ENCODE measurements around the gene CARHSP1. TPM values are rescaled to one million over a fixed set of nuclear protein-coding genes. Genes with fewer than 3 reads are reported as not detected.

The CARHSP1 gene
- total RNA-seq, 4 donors from 2014 or later = 12.4 to 22.3 (median 18.4) TPM

DNA sequence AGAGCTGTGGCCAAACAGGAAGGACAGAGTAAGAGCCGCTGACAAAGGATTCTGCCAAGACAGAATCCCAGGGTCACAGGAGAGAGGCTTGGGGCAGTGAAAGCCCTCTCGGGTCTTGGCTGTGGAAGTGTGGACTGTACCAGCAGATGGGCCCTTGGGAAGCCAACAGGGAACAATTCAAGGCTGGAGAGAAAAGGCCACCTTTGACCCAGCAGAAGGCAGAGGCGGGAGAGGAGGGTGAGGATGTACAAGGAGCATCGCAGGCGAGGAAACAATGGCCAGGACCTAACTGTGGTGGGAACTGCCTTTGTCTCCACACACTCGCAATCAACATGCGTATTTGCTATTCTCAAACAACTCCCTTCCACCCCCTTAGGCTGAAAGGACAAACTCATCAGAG lies 15.7 kb downstream of the CARHSP1 start:
- ATAC-seq (no peak), DNase-seq (no peak)
- peak overlapping the region; percentile 12 to 39 (median 25) for H3K27ac ChIP-seq
- H3K4me3 ChIP-seq = no peak overlapping the region
- H3K27me3 ChIP-seq = no peaks in the 10 kb centered on the region
- intact Hi-C loops (cut with DNase I; ENCODE audit: low total_unique reads) = no loop called here
- H3K9me3 ChIP-seq = no peaks in the 10 kb centered on the region
- in situ Hi-C loops (cut with MboI; ENCODE audit: low sequenced_read_pairs in 4 of 4) = loop anchor here in 1 of 4 donors (10.0 kb wide), 1 partner anchor 48 kb away; no protein-coding TSS in a partner anchor
- H3K36me3 ChIP-seq = peaks cover 0 to 57% of the 10 kb centered on the region in 2 donors
- TF ChIP-seq POLR2A (IDR thresholded peaks at IDR 0.05) = no peak
- TF ChIP-seq, protein P1, sequence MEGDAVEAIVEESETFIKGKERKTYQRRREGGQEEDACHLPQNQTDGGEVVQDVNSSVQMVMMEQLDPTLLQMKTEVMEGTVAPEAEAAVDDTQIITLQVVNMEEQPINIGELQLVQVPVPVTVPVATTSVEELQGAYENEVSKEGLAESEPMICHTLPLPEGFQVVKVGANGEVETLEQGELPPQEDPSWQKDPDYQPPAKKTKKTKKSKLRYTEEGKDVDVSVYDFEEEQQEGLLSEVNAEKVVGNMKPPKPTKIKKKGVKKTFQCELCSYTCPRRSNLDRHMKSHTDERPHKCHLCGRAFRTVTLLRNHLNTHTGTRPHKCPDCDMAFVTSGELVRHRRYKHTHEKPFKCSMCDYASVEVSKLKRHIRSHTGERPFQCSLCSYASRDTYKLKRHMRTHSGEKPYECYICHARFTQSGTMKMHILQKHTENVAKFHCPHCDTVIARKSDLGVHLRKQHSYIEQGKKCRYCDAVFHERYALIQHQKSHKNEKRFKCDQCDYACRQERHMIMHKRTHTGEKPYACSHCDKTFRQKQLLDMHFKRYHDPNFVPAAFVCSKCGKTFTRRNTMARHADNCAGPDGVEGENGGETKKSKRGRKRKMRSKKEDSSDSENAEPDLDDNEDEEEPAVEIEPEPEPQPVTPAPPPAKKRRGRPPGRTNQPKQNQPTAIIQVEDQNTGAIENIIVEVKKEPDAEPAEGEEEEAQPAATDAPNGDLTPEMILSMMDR (IDR thresholded peaks at IDR 0.05 in 4 of 5, conservative IDR thresholded peaks at IDR 0.05 in 1 of 5) = no peak
- H3K4me1 ChIP-seq = peaks cover 5 to 7% of the 10 kb centered on the region in 2 donors

DNA sequence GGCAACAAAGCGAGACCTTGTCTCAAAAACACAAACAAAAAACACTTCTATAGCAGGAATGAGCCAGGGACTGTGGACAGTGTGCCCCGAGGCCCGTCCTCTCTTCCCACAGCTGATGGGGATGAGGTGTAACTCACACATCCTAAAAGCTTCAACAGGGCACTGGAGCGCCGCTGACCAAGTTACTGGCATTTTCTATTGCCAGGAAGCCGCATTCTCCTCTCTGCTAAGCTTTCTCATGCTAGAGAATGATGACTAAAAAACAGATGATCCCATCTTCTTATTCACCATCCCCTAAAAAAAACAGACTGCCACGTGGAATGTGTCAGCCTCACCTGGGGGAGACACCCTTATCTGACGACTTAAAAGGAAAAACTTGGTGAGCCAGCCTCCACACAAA lies 16.3 kb downstream of the CARHSP1 start:
- H3K4me1 ChIP-seq = peaks cover 5 to 7% of the 10 kb centered on the region in 2 donors
- in situ Hi-C loops (cut with MboI; ENCODE audit: low sequenced_read_pairs in 4 of 4) = loop anchor here in 1 of 4 donors (10.0 kb wide), 1 partner anchor 48 kb away; no protein-coding TSS in a partner anchor
- H3K9me3 ChIP-seq = no peaks in the 10 kb centered on the region
- DNase-seq (no peak), ATAC-seq (no peak)
- no peaks in the 10 kb centered on the region for H3K27me3 ChIP-seq
- intact Hi-C loops (cut with DNase I; ENCODE audit: low total_unique reads) = no loop called here
- TF ChIP-seq POLR2A (IDR thresholded peaks at IDR 0.05) = no peak
- peak overlapping the region; percentile 12 to 39 (median 25) for H3K27ac ChIP-seq
- H3K4me3 ChIP-seq = no peak overlapping the region
- H3K36me3 ChIP-seq = peaks cover 0 to 57% of the 10 kb centered on the region in 2 donors

DNA sequence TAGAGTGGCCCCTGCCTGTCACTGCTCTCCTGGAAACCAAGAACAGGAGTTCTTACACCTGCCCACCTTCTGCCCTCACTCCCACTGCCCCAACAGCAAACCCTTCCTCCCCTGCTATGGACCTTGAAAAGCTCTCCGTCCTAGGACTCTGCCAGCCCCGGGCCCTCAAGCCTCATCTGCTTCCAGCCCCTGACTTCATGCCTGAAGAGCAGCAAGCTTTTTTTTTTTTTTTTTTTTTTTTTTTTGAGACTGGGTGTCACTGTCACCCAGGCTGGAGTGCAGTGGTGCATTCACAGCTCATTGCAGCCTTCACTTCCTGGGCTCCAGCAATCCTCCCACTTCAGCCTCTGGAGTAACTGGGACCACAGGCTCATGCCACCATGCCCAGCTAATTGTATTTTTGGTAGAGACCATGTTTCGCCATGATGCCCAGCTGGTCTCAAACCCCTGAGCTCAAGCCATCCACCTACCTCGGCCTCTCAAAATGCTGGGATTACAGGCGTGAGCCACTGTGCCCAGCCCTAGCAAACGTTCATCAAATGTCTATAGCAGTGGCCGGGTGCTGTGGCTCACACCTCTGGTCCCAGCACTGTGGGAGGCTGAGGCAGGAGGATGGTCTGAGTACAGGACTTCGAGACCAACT lies 16.9 kb downstream of the CARHSP1 start:
- ATAC-seq (no peak), DNase-seq (no peak)
- H3K27ac ChIP-seq = peak overlapping the region in 2 of 4 donors; percentile 10 to 12
- peaks cover 5 to 7% of the 10 kb centered on the region in 2 donors for H3K4me1 ChIP-seq
- intact Hi-C loops (cut with DNase I; ENCODE audit: low total_unique reads) (no loop called here), in situ Hi-C loops (cut with MboI; ENCODE audit: low sequenced_read_pairs in 4 of 4) (loop anchor here in 1 of 4 donors (10.0 kb wide), 1 partner anchor 47 kb away; no protein-coding TSS in a partner anchor)
- no peak overlapping the region for H3K4me3 ChIP-seq
- H3K27me3 ChIP-seq = no peaks in the 10 kb centered on the region
- TF ChIP-seq, protein P1 (IDR thresholded peaks at IDR 0.05 in 4 of 5, conservative IDR thresholded peaks at IDR 0.05 in 1 of 5) = no peak
- TF ChIP-seq POLR2A (IDR thresholded peaks at IDR 0.05) = no peak
- peaks cover 0 to 57% of the 10 kb centered on the region in 2 donors for H3K36me3 ChIP-seq
- H3K9me3 ChIP-seq = no peaks in the 10 kb centered on the region

DNA sequence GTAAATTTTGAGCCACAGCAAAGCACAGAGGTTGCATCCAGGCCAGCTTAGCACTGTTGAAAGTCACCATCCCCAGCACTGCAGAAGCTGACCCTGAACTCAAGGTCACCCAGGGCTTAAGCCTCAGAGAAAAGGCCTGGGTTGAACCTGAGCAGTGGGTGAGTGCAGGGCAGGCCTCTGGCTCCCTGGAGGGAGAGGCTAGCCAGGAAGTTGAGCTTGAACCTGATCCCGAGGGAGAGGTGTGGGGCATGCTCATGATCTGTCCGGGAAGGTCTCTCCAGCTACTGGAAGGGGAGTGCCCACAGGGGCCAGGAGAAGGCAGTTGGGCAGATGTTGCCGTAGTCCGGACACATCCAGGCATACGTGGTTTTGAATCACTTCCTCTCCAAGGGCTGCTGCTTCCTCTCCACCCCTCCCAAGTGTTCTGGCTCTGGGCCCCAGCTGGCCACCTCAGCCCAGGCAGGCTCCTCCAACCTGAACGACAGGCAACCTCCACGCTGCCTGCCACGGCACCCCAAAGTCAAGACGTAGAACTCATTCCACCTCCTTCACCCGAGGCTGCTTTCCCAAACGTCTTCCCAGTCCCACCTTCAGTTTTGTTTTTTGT lies 18.4 kb downstream of the CARHSP1 start:
- no peaks in the 10 kb centered on the region for H3K9me3 ChIP-seq
- H3K36me3 ChIP-seq = peaks cover 0 to 49% of the 10 kb centered on the region in 2 donors
- H3K4me3 ChIP-seq = no peak overlapping the region
- TF ChIP-seq POLR2A (IDR thresholded peaks at IDR 0.05) = peak in 1 of 2 donors; percentile 8
- TF ChIP-seq, protein P1 (IDR thresholded peaks at IDR 0.05 in 4 of 5, conservative IDR thresholded peaks at IDR 0.05 in 1 of 5) = no peak
- ATAC-seq (peak; percentile 61 to 69), DNase-seq (peak in 1 of 2 donors; percentile 44)
- no peaks in the 10 kb centered on the region for H3K27me3 ChIP-seq
- in situ Hi-C loops (cut with MboI; ENCODE audit: low sequenced_read_pairs in 4 of 4) (loop anchor here in 1 of 4 donors (10.0 kb wide), 1 partner anchor 46 kb away; no protein-coding TSS in a partner anchor), intact Hi-C loops (cut with DNase I; ENCODE audit: low total_unique reads) (no loop called here)
- peak overlapping the region; percentile 9 to 63 (median 50) for H3K27ac ChIP-seq
- peaks cover 5 to 7% of the 10 kb centered on the region in 2 donors for H3K4me1 ChIP-seq

DNA sequence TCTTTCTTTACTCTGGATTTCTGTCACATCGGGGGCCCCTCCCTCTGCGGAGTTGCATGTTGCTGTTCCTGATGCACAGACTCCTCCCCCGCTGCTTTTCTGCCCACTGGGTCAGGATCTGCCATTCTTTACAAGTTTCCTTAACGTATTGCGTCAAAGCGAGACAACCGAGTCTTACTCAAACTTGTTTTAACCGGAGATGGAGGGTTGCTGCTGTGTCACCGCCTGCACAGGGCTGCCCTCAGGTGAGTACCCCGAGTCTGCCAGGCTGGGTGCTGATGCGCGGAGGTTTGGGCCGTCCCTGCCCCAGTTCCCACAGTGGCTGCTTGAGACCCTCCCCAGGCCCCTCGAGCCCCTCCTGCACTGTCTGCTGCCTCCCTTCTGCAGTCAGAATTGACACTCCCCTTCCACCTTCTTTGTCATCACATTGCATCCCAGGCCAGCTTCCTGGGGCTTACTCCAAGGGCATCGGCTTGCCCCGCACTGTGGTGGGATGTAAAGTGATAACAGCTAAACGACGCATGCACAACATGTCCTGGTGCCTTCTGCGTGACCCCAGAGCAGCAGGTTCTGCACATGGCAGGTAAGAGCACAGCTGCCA lies 19.3 kb downstream of the CARHSP1 start:
- intact Hi-C loops (cut with DNase I; ENCODE audit: low total_unique reads) (no loop called here), in situ Hi-C loops (cut with MboI; ENCODE audit: low sequenced_read_pairs in 4 of 4) (loop anchor here in 1 of 4 donors (10.0 kb wide), 1 partner anchor 45 kb away; no protein-coding TSS in a partner anchor)
- TF ChIP-seq, protein P1 (IDR thresholded peaks at IDR 0.05 in 4 of 5, conservative IDR thresholded peaks at IDR 0.05 in 1 of 5) = no peak
- no peak for TF ChIP-seq POLR2A (IDR thresholded peaks at IDR 0.05)
- peaks cover 5 to 7% of the 10 kb centered on the region in 2 donors for H3K4me1 ChIP-seq
- no peak overlapping the region for H3K4me3 ChIP-seq
- H3K36me3 ChIP-seq = peaks cover 0 to 40% of the 10 kb centered on the region in 2 donors
- H3K27me3 ChIP-seq = no peaks in the 10 kb centered on the region
- no peaks in the 10 kb centered on the region for H3K9me3 ChIP-seq
- DNase-seq (no peak), ATAC-seq (no peak)
- H3K27ac ChIP-seq = peak overlapping the region in 2 of 4 donors; percentile 9 to 46
